ENCODE measurements around the gene CFAP107. TPM values are rescaled to one million over a fixed set of nuclear protein-coding genes. Genes with fewer than 3 reads are reported as not detected.
"Not testable (repeated sequence)": the region's sequence is repeated elsewhere in the genome, so short reads cannot be mapped to it uniquely, and the experiment has no call there.

CFAP107 gene
- total RNA-seq, 1 donor from 2014 or later = not detected

- no peak for TF ChIP-seq CTCF (IDR thresholded peaks at IDR 0.05)
- no peaks in the 10 kb centered on the region for H3K36me3 Mint-ChIP-seq (ENCODE audit: low read depth)
- DNase-seq (ENCODE audit: low spot score) = no peak
- no peak overlapping the region for H3K4me3 Mint-ChIP-seq (ENCODE audit: unreplicated experiment)
- no peaks in the 10 kb centered on the region for H3K9me3 Mint-ChIP-seq (ENCODE audit: low read depth)
- no peaks in the 10 kb centered on the region for H3K4me1 Mint-ChIP-seq (ENCODE audit: low read depth)
- no peak overlapping the region for H3K27ac Mint-ChIP-seq (ENCODE audit: unreplicated experiment)
- H3K27me3 Mint-ChIP-seq (ENCODE audit: low read depth) = peaks cover 2% of the 10 kb centered on the region
Observed at GRCh38 chr1:12722626-12723025, 23.4 kb upstream of the CFAP107 start.

- Mint-ChIP-seq H3K27me3 (ENCODE audit: low read depth) (peaks cover 4% of the 10 kb centered on the region), H3K4me1 (ENCODE audit: low read depth) (no peaks in the 10 kb centered on the region), H3K4me3 (ENCODE audit: unreplicated experiment) (no peak overlapping the region), H3K9me3 (ENCODE audit: low read depth) (peaks cover 35% of the 10 kb centered on the region), H3K27ac (ENCODE audit: unreplicated experiment) (no peak overlapping the region), H3K36me3 (ENCODE audit: low read depth) (no peaks in the 10 kb centered on the region)
- TF ChIP-seq CTCF (IDR thresholded peaks at IDR 0.05) = no peak
- no peak for DNase-seq (ENCODE audit: low spot score)
Observed at GRCh38 chr1:12728391-12728790, 17.6 kb upstream of the CFAP107 start.

GRCh38 chr1:12730156-12730555 is 15.8 kb upstream of the CFAP107 start:
- Mint-ChIP-seq H3K27ac (ENCODE audit: unreplicated experiment) (no peak overlapping the region), H3K4me3 (ENCODE audit: unreplicated experiment) (no peak overlapping the region), H3K27me3 (ENCODE audit: low read depth) (peaks cover 10% of the 10 kb centered on the region), H3K9me3 (ENCODE audit: low read depth) (peaks cover 35% of the 10 kb centered on the region), H3K36me3 (ENCODE audit: low read depth) (no peaks in the 10 kb centered on the region), H3K4me1 (ENCODE audit: low read depth) (no peaks in the 10 kb centered on the region)
- DNase-seq (ENCODE audit: low spot score) = no peak
- TF ChIP-seq CTCF (IDR thresholded peaks at IDR 0.05) = no peak

GRCh38 chr1:12731084-12731483 is 14.9 kb upstream of the CFAP107 start:
- not testable (repeated sequence) for H3K36me3 Mint-ChIP-seq (ENCODE audit: low read depth); H3K4me1 Mint-ChIP-seq (ENCODE audit: low read depth); H3K27me3 Mint-ChIP-seq (ENCODE audit: low read depth); H3K4me3 Mint-ChIP-seq (ENCODE audit: unreplicated experiment); H3K27ac Mint-ChIP-seq (ENCODE audit: unreplicated experiment); DNase-seq (ENCODE audit: low spot score)
- peaks cover 39% of the 10 kb centered on the region for H3K9me3 Mint-ChIP-seq (ENCODE audit: low read depth)

GRCh38 chr1:12734651-12735050 is 11.3 kb upstream of the CFAP107 start:
- Mint-ChIP-seq H3K4me1 (ENCODE audit: low read depth) (no peaks in the 10 kb centered on the region), H3K36me3 (ENCODE audit: low read depth) (no peaks in the 10 kb centered on the region), H3K27ac (ENCODE audit: unreplicated experiment) (no peak overlapping the region), H3K4me3 (ENCODE audit: unreplicated experiment) (no peak overlapping the region), H3K9me3 (ENCODE audit: low read depth) (peaks cover 30% of the 10 kb centered on the region), H3K27me3 (ENCODE audit: low read depth) (peaks cover 21% of the 10 kb centered on the region)
- no peak for TF ChIP-seq CTCF (IDR thresholded peaks at IDR 0.05)
- no peak for DNase-seq (ENCODE audit: low spot score)

- Mint-ChIP-seq H3K4me1 (ENCODE audit: low read depth) (no peaks in the 10 kb centered on the region), H3K36me3 (ENCODE audit: low read depth) (no peaks in the 10 kb centered on the region), H3K27ac (ENCODE audit: unreplicated experiment) (no peak overlapping the region), H3K9me3 (ENCODE audit: low read depth) (peaks cover 10% of the 10 kb centered on the region), H3K4me3 (ENCODE audit: unreplicated experiment) (no peak overlapping the region), H3K27me3 (ENCODE audit: low read depth) (peaks cover 12% of the 10 kb centered on the region)
- no peak for DNase-seq (ENCODE audit: low spot score)
- TF ChIP-seq CTCF (IDR thresholded peaks at IDR 0.05) = no peak
Observed at GRCh38 chr1:12738934-12739333, 7.1 kb upstream of the CFAP107 start.

Measured in chondrocyte (in vitro differentiated cells).